ENCODE data around the gene FBXO3.

Gene FBXO3

DNA sequence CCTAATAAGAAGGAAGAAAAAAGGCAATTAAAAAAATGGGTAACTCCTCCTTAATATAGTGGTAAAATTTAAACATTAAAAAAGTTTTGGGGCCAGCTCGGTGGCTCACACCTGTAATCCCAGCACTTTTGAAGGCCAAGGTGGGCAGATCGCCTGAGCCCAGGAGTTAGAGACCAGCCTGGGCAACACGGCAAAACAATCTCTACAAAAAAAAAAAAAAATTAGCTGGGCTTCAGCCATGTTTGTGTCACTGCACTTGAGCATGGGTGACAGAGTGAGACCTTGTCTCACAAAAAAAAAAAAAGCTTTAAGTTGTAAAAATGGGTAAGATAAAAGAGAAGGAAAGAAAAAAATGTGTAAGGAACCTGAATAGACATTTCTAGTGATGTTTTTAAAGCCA lies 11.3 kb upstream of the FBXO3 start:
- no peak overlapping the region for H3K9ac ChIP-seq (ENCODE audit: low read depth, low read length)
- no peaks in the 10 kb centered on the region for H3K4me1 ChIP-seq (ENCODE audit: control insufficient read depth, insufficient read depth, low read length)
- H3K36me3 ChIP-seq (ENCODE audit: control insufficient read depth, insufficient read depth, low read length): no peaks in the 10 kb centered on the region
- H3K4me3 ChIP-seq (ENCODE audit: low read depth, low read length): no peak overlapping the region
- no peaks in the 10 kb centered on the region for H3K27me3 ChIP-seq (ENCODE audit: control insufficient read depth, insufficient read depth, low read length)
- no peaks in the 10 kb centered on the region for H3K9me3 ChIP-seq (ENCODE audit: control insufficient read depth, insufficient read depth, low read length)

DNA sequence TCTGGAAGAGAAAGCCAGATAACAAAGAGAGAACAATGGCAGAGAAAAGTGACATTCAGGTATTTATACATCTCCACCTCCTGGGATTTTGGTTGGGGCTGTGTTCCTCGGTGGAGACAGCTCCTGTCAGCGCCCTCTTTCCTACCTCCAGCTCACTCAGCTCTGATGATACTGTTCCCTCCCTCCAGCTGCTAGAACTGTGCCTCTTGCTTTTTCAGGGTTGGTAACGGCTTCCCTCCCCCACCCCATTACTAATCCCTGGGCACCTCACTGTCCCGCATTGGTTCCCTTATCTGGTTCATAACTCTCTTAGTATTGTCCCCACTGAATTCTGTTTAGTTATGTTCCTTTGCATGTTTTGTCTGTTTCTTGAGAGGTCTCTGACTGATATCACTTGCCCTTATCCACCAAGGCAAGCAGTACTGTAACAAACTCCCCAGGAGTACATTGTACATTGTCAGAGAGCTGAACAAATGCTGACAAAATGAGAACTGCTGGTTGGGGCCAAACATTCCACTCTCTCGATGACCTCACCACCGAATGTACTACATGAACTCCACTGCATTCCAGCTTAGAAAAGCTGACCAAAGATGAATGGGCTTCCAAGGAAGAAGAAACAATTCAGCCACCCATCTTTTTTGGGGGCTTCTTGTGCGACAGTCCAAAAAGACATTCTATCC lies 5.7 kb upstream of the FBXO3 start:
- Histone ChIP-seq H3K36me3 (ENCODE audit: control insufficient read depth, insufficient read depth, low read length) (no peaks in the 10 kb centered on the region), H3K4me3 (ENCODE audit: low read depth, low read length) (no peak overlapping the region), H3K4me1 (ENCODE audit: control insufficient read depth, insufficient read depth, low read length) (peaks cover 13% of the 10 kb centered on the region), H3K9me3 (ENCODE audit: control insufficient read depth, insufficient read depth, low read length) (no peaks in the 10 kb centered on the region), H3K27me3 (ENCODE audit: control insufficient read depth, insufficient read depth, low read length) (peaks cover 14% of the 10 kb centered on the region), H3K9ac (ENCODE audit: low read depth, low read length) (no peak overlapping the region)

- H3K9me3 ChIP-seq (ENCODE audit: control insufficient read depth, insufficient read depth, low read length): no peaks in the 10 kb centered on the region
- H3K9ac ChIP-seq (ENCODE audit: low read depth, low read length): no peak overlapping the region
- H3K36me3 ChIP-seq (ENCODE audit: control insufficient read depth, insufficient read depth, low read length): no peaks in the 10 kb centered on the region
- peaks cover 13% of the 10 kb centered on the region for H3K4me1 ChIP-seq (ENCODE audit: control insufficient read depth, insufficient read depth, low read length)
- no peak overlapping the region for H3K4me3 ChIP-seq (ENCODE audit: low read depth, low read length)
- H3K27me3 ChIP-seq (ENCODE audit: control insufficient read depth, insufficient read depth, low read length): peaks cover 20% of the 10 kb centered on the region
Observed at GRCh38 chr11:33778675-33779074, 4.4 kb upstream of the FBXO3 start.

DNA sequence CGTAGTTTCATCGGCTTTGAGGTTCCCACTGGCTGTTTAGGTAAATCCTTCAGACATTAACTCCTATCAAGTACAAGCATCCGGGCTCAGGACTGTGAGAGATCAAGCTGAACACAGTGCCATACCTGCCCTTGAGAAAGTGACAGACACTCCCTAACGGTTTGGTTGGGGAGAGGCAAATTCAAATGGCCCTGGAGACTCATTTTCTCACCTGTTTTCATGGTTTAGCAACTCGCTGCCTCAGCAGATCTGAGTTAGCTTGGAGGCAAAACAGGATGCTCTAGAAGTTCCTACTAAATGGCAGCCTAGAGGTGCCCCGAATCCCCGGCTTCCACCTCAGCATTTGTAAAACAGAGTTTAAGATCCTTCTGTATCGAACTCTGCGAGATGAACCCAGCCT lies 3.6 kb upstream of the FBXO3 start:
- no peaks in the 10 kb centered on the region for H3K36me3 ChIP-seq (ENCODE audit: control insufficient read depth, insufficient read depth, low read length)
- no peak overlapping the region for H3K4me3 ChIP-seq (ENCODE audit: low read depth, low read length)
- peaks cover 13% of the 10 kb centered on the region for H3K4me1 ChIP-seq (ENCODE audit: control insufficient read depth, insufficient read depth, low read length)
- peaks cover 28% of the 10 kb centered on the region for H3K27me3 ChIP-seq (ENCODE audit: control insufficient read depth, insufficient read depth, low read length)
- H3K9me3 ChIP-seq (ENCODE audit: control insufficient read depth, insufficient read depth, low read length): no peaks in the 10 kb centered on the region
- H3K9ac ChIP-seq (ENCODE audit: low read depth, low read length): no peak overlapping the region

- no peak overlapping the region for H3K4me3 ChIP-seq (ENCODE audit: low read depth, low read length)
- H3K36me3 ChIP-seq (ENCODE audit: control insufficient read depth, insufficient read depth, low read length): no peaks in the 10 kb centered on the region
- peaks cover 13% of the 10 kb centered on the region for H3K4me1 ChIP-seq (ENCODE audit: control insufficient read depth, insufficient read depth, low read length)
- no peak overlapping the region for H3K9ac ChIP-seq (ENCODE audit: low read depth, low read length)
- peaks cover 32% of the 10 kb centered on the region for H3K27me3 ChIP-seq (ENCODE audit: control insufficient read depth, insufficient read depth, low read length)
- H3K9me3 ChIP-seq (ENCODE audit: control insufficient read depth, insufficient read depth, low read length): no peaks in the 10 kb centered on the region
Observed at GRCh38 chr11:33775832-33776470, 1.6 kb upstream of the FBXO3 start.

GRCh38 chr11:33775467-33775807 lies 1.1 kb upstream of the FBXO3 start:
- Histone ChIP-seq H3K27me3 (ENCODE audit: control insufficient read depth, insufficient read depth, low read length) (peaks cover 32% of the 10 kb centered on the region), H3K9ac (ENCODE audit: low read depth, low read length) (no peak overlapping the region), H3K36me3 (ENCODE audit: control insufficient read depth, insufficient read depth, low read length) (no peaks in the 10 kb centered on the region), H3K4me1 (ENCODE audit: control insufficient read depth, insufficient read depth, low read length) (peaks cover 13% of the 10 kb centered on the region), H3K9me3 (ENCODE audit: control insufficient read depth, insufficient read depth, low read length) (no peaks in the 10 kb centered on the region), H3K4me3 (ENCODE audit: low read depth, low read length) (peak overlapping the region; percentile 82)

- H3K4me1 ChIP-seq (ENCODE audit: control insufficient read depth, insufficient read depth, low read length): peaks cover 11% of the 10 kb centered on the region
- peak overlapping the region; percentile 82 for H3K4me3 ChIP-seq (ENCODE audit: low read depth, low read length)
- H3K9me3 ChIP-seq (ENCODE audit: control insufficient read depth, insufficient read depth, low read length): no peaks in the 10 kb centered on the region
- peaks cover 32% of the 10 kb centered on the region for H3K27me3 ChIP-seq (ENCODE audit: control insufficient read depth, insufficient read depth, low read length)
- H3K9ac ChIP-seq (ENCODE audit: low read depth, low read length): peak overlapping the region; percentile 56
- H3K36me3 ChIP-seq (ENCODE audit: control insufficient read depth, insufficient read depth, low read length): no peaks in the 10 kb centered on the region
Observed at GRCh38 chr11:33774736-33775466, 581 bp upstream of the FBXO3 start.

- H3K4me1 ChIP-seq (ENCODE audit: control insufficient read depth, insufficient read depth, low read length): peaks cover 11% of the 10 kb centered on the region
- H3K9me3 ChIP-seq (ENCODE audit: control insufficient read depth, insufficient read depth, low read length): no peaks in the 10 kb centered on the region
- no peak overlapping the region for H3K9ac ChIP-seq (ENCODE audit: low read depth, low read length)
Observed at GRCh38 chr11:33773404-33773986, 825 bp downstream of the FBXO3 start.

DNA sequence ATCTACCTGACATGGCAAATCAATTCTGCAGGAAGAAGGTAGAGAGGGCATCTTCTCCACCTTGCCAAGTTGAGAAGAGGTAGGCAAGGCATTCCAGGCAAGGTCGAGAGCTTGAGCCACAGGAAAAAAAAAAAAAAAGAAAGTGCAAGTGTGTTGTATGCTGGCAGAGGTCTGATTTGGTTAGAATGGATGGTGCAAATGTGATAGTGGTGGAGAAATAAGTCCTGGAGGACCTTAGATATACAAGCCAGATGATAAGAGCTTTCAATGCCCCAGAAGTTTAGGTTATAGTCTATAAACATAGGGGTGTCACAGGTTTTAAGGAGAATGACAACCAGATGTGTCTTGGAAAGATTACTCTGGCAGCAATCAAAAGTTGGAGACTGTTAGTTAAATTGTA lies 1.4 kb downstream of the FBXO3 start:
- no peak overlapping the region for H3K9ac ChIP-seq (ENCODE audit: low read depth, low read length)
- no peaks in the 10 kb centered on the region for H3K9me3 ChIP-seq (ENCODE audit: control insufficient read depth, insufficient read depth, low read length)
- H3K4me3 ChIP-seq (ENCODE audit: low read depth, low read length): peak overlapping the region; percentile 11
- H3K4me1 ChIP-seq (ENCODE audit: control insufficient read depth, insufficient read depth, low read length): peaks cover 7% of the 10 kb centered on the region
- peaks cover 32% of the 10 kb centered on the region for H3K27me3 ChIP-seq (ENCODE audit: control insufficient read depth, insufficient read depth, low read length)
- H3K36me3 ChIP-seq (ENCODE audit: control insufficient read depth, insufficient read depth, low read length): no peaks in the 10 kb centered on the region

More at GRCh38 chr11:33773404-33773986, 825 bp downstream of the FBXO3 start:
- peak overlapping the region; percentile 84 for H3K4me3 ChIP-seq (ENCODE audit: low read depth, low read length)
- peaks cover 32% of the 10 kb centered on the region for H3K27me3 ChIP-seq (ENCODE audit: control insufficient read depth, insufficient read depth, low read length)
- H3K36me3 ChIP-seq (ENCODE audit: control insufficient read depth, insufficient read depth, low read length): no peaks in the 10 kb centered on the region

DNA sequence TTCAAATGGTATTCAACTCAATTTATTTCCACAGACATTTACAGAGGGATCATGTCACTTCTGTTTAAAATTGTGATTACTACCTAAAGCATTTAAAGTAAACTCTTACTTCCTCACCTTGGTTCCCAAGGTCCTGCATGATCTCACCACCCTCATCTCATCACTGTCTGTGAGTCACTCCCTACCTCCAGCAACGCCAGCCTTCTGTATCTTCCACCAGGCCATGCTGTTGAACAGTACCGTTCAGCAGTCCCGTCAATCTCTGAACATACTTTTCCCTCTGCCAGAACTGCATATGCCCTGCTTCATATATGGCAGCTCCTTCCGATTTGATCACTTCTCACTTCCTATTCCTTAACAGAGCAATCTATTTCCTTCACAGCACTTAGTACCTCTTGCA lies 2.0 kb downstream of the FBXO3 start:
- Histone ChIP-seq H3K9ac (ENCODE audit: low read depth, low read length) (no peak overlapping the region), H3K36me3 (ENCODE audit: control insufficient read depth, insufficient read depth, low read length) (no peaks in the 10 kb centered on the region), H3K9me3 (ENCODE audit: control insufficient read depth, insufficient read depth, low read length) (no peaks in the 10 kb centered on the region), H3K4me1 (ENCODE audit: control insufficient read depth, insufficient read depth, low read length) (peaks cover 5% of the 10 kb centered on the region), H3K27me3 (ENCODE audit: control insufficient read depth, insufficient read depth, low read length) (peaks cover 32% of the 10 kb centered on the region), H3K4me3 (ENCODE audit: low read depth, low read length) (no peak overlapping the region)

DNA sequence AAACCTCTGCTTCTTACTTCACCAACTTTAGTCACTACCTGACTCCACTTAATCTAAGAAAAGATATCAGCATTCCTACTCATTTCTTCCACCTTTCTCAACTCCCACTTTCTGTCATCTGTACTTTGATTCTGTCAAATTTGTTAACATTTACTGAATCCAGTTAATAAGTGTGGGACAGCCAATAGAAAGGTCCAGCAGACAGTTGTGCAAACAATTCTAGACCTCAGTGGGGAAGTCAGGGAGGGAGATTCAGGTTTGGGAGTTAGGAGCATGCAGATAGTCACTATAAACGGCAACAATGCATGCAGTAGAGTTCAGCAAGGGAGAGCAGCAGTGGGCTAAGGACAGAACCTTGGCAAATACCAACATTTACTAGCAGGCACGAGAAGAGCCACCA lies 4.1 kb downstream of the FBXO3 start:
- Histone ChIP-seq H3K4me1 (ENCODE audit: control insufficient read depth, insufficient read depth, low read length) (peaks cover 2% of the 10 kb centered on the region), H3K27me3 (ENCODE audit: control insufficient read depth, insufficient read depth, low read length) (peaks cover 20% of the 10 kb centered on the region), H3K9ac (ENCODE audit: low read depth, low read length) (no peak overlapping the region), H3K9me3 (ENCODE audit: control insufficient read depth, insufficient read depth, low read length) (no peaks in the 10 kb centered on the region), H3K4me3 (ENCODE audit: low read depth, low read length) (no peak overlapping the region), H3K36me3 (ENCODE audit: control insufficient read depth, insufficient read depth, low read length) (no peaks in the 10 kb centered on the region)
